ENCODE measurements around the gene TRERF1.

TRERF1 gene

GRCh38 chr6:42367353-42368011 lies 84.2 kb downstream of the TRERF1 start:
- no peak for DNase-seq (ENCODE audit: low read depth, low spot score)

GRCh38 chr6:42366999-42367352 lies 84.8 kb downstream of the TRERF1 start:
- DNase-seq (ENCODE audit: low read depth, low spot score): no peak

GRCh38 chr6:42366011-42366705 lies 85.6 kb downstream of the TRERF1 start:
- DNase-seq (ENCODE audit: low read depth, low spot score): no peak

- DNase-seq (ENCODE audit: low read depth, low spot score): no peak
These were observed 86.7 kb downstream of the TRERF1 start for GRCh38 chr6:42365021-42365420.

GRCh38 chr6:42363926-42364849 lies 87.5 kb downstream of the TRERF1 start:
- DNase-seq (ENCODE audit: low read depth, low spot score): no peak

- no peak for DNase-seq (ENCODE audit: low read depth, low spot score)
These were observed 90.7 kb downstream of the TRERF1 start for GRCh38 chr6:42361036-42361435.

- no peak for DNase-seq (ENCODE audit: low read depth, low spot score)
These were observed 92.7 kb downstream of the TRERF1 start for GRCh38 chr6:42359021-42359420.

- DNase-seq (ENCODE audit: low read depth, low spot score): no peak
These were observed 96.3 kb downstream of the TRERF1 start for GRCh38 chr6:42355416-42355815.

GRCh38 chr6:42354702-42355101 lies 97.0 kb downstream of the TRERF1 start:
- DNase-seq (ENCODE audit: low read depth, low spot score): no peak

GRCh38 chr6:42352856-42353564 lies 98.7 kb downstream of the TRERF1 start:
- DNase-seq (ENCODE audit: low read depth, low spot score): no peak

- DNase-seq (ENCODE audit: low read depth, low spot score): no peak
These were observed 100.8 kb downstream of the TRERF1 start for GRCh38 chr6:42350911-42351310.

GRCh38 chr6:42349753-42350511 lies 101.8 kb downstream of the TRERF1 start:
- DNase-seq (ENCODE audit: low read depth, low spot score): no peak

- DNase-seq (ENCODE audit: low read depth, low spot score): no peak
These were observed 104.3 kb downstream of the TRERF1 start for GRCh38 chr6:42347456-42347855.

GRCh38 chr6:42345696-42346416 lies 105.9 kb downstream of the TRERF1 start:
- no peak for DNase-seq (ENCODE audit: low read depth, low spot score)

GRCh38 chr6:42344756-42345155 lies 107.0 kb downstream of the TRERF1 start:
- DNase-seq (ENCODE audit: low read depth, low spot score): no peak

GRCh38 chr6:42341771-42342553 lies 109.8 kb downstream of the TRERF1 start:
- DNase-seq (ENCODE audit: low read depth, low spot score): no peak

- no peak for DNase-seq (ENCODE audit: low read depth, low spot score)
These were observed 110.5 kb downstream of the TRERF1 start for GRCh38 chr6:42341221-42341620.

- DNase-seq (ENCODE audit: low read depth, low spot score): no peak
These were observed 111.2 kb downstream of the TRERF1 start for GRCh38 chr6:42340511-42340910.

GRCh38 chr6:42339991-42340401 lies 111.7 kb downstream of the TRERF1 start:
- no peak for DNase-seq (ENCODE audit: low read depth, low spot score)

Measured in smooth muscle cell of the brain vasculature (primary cell).